ENCODE measurements around the gene FBLN1. TPM values are rescaled to one million over a fixed set of nuclear protein-coding genes. Genes with fewer than 3 reads are reported as not detected.

The FBLN1 gene
- total and polyA plus RNA-seq, 2 donors (not counting 1 experiment from before 2014, with no cell fraction given): not detected

DNA sequence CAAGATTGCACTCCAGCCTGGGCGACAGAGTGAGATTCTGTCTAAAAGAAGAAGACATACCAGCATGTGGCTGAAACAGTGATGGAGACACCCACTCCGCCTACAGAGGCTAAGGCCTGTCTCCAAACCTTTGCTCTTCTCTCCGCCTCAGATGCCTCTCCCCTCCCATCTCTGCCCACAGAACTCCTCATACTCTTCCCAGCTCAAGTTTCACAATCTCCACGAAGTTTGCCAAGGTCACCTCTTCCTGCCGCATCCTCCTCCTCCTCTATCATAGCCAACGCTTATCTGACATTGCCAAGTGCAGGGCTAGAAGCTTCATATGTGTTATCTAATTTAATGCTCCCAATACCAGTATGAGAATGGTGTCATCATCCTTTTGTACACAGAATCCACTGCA, 25.9 kb upstream of the FBLN1 start:
- intact Hi-C loops (cut with micrococcal nuclease): no loop called here
- Mint-ChIP-seq H3K27me3 (peaks cover 33% of the 10 kb centered on the region), H3K4me3 (no peak overlapping the region), H3K4me1 (no peaks in the 10 kb centered on the region), H3K9me3 (ENCODE audit: insufficient read depth) (peaks cover 2% of the 10 kb centered on the region), H3K27ac (no peak overlapping the region)
- Histone ChIP-seq H3K36me3 (replicated peaks in 1 of 2; ENCODE audit: control extremely low read depth in 1 of 2, control insufficient read depth in 1 of 2, extremely low read depth in 1 of 2, insufficient read depth in 2 of 2, low read length in 1 of 2) (no peaks in the 10 kb centered on the region), H3K4me3 (ENCODE audit: control extremely low read depth in 1 of 5, extremely low read depth in 1 of 5, insufficient read depth in 1 of 5, low read depth in 2 of 5, low read length in 4 of 5) (no peak overlapping the region), H3K27me3 (replicated peaks in 1 of 4; ENCODE audit: control extremely low read depth in 1 of 4, control insufficient read depth in 3 of 4, insufficient read depth in 4 of 4, low read length in 3 of 4) (peaks cover 0 to 4% (median 0%) of the 10 kb centered on the region in 4 experiments), H3K4me2 (replicated peaks; ENCODE audit: low read depth, low read length, poor library complexity, severe bottlenecking) (no peak overlapping the region), H3K27ac (ENCODE audit: low read length in 2 of 2) (no peak overlapping the region), H4K20me1 (ENCODE audit: control insufficient read depth, insufficient read depth, low read length, poor library complexity, severe bottlenecking) (no peaks in the 10 kb centered on the region), H3K79me2 (ENCODE audit: control insufficient read depth, insufficient read depth, low read length) (no peaks in the 10 kb centered on the region), H3K9me3 (ENCODE audit: control extremely low read depth in 1 of 3, control insufficient read depth in 2 of 3, insufficient read depth in 1 of 3, low read length in 2 of 3) (peaks cover 0 to 6% (median 3%) of the 10 kb centered on the region in 3 donors), H2AFZ (ENCODE audit: insufficient read depth, low read depth, low read length, poor library complexity, severe bottlenecking) (no peak overlapping the region), H3K9ac (ENCODE audit: low read length) (no peak overlapping the region), H3K4me1 (ENCODE audit: control insufficient read depth in 2 of 2, insufficient read depth in 2 of 2, low read length in 2 of 2) (no peaks in the 10 kb centered on the region)
- ChIA-PET CTCF (no interaction called here), POLR2A (no interaction called here)
- ATAC-seq (ENCODE audit: low read depth) (no peak), DNase-seq (no peak)
- TF ChIP-seq, protein P1, sequence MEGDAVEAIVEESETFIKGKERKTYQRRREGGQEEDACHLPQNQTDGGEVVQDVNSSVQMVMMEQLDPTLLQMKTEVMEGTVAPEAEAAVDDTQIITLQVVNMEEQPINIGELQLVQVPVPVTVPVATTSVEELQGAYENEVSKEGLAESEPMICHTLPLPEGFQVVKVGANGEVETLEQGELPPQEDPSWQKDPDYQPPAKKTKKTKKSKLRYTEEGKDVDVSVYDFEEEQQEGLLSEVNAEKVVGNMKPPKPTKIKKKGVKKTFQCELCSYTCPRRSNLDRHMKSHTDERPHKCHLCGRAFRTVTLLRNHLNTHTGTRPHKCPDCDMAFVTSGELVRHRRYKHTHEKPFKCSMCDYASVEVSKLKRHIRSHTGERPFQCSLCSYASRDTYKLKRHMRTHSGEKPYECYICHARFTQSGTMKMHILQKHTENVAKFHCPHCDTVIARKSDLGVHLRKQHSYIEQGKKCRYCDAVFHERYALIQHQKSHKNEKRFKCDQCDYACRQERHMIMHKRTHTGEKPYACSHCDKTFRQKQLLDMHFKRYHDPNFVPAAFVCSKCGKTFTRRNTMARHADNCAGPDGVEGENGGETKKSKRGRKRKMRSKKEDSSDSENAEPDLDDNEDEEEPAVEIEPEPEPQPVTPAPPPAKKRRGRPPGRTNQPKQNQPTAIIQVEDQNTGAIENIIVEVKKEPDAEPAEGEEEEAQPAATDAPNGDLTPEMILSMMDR (IDR thresholded peaks at IDR 0.05): no peak
- WGBS (ENCODE audit: insufficient coverage): 79% methylated on average over 4 of the region's 6 CpGs

DNA sequence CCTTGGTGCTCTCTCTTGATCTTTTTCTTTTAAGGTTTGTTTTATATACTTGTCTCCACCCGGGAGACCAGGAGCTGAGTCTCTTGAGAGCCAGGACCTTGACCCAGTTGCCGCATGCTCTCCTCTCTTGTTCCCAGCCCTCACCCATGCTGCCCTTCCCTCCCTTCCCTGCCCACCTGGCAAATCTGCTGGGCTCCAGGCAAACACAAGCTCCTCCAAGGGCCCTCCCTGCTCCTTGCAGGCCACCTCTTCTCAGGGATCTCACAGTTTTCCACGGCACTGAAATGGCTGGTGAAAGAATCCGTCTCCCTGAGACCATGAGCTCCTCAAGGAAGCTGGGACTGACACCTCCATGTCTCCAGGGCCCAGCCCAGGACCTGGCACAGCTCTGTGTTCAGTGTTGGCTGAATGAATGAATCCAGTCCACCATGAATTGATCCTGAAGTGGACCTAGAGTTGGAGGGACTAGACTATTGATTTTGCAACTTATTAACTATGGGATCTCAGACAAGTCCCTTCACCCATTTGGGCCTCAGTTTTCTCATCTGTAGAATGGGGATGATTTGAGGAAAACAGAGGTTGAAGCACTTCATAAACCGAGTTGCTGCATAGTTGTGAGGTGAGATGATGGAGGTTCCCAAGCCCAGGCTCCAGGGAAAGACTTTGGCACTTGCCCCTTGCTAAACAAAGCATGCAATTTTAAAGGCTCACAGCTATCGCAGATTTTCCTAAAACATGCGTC, 25.1 kb upstream of the FBLN1 start:
- no peaks in the 10 kb centered on the region for H4K20me1 ChIP-seq (ENCODE audit: control insufficient read depth, insufficient read depth, low read length, poor library complexity, severe bottlenecking)
- POLR2A ChIA-PET: no interaction called here
- Mint-ChIP-seq H3K27ac (no peak overlapping the region), H3K4me3 (no peak overlapping the region), H3K27me3 (peaks cover 33% of the 10 kb centered on the region), H3K9me3 (ENCODE audit: insufficient read depth) (peaks cover 2% of the 10 kb centered on the region), H3K4me1 (no peaks in the 10 kb centered on the region)
- no peak for TF ChIP-seq EZH2 (IDR thresholded peaks at IDR 0.05; ENCODE audit: borderline replicate concordance, insufficient read depth, low read depth, low read length, poor library complexity, severe bottlenecking)
- TF ChIP-seq, protein P1 (IDR thresholded peaks at IDR 0.05): no peak
- intact Hi-C loops (cut with micrococcal nuclease): no loop called here
- H3K4me1 ChIP-seq (ENCODE audit: control insufficient read depth in 2 of 2, insufficient read depth in 2 of 2, low read length in 2 of 2): no peaks in the 10 kb centered on the region
- H3K36me3 ChIP-seq (replicated peaks in 1 of 2; ENCODE audit: control extremely low read depth in 1 of 2, control insufficient read depth in 1 of 2, extremely low read depth in 1 of 2, insufficient read depth in 2 of 2, low read length in 1 of 2): no peaks in the 10 kb centered on the region
- peaks cover 0 to 4% (median 0%) of the 10 kb centered on the region in 4 experiments for H3K27me3 ChIP-seq (replicated peaks in 1 of 4; ENCODE audit: control extremely low read depth in 1 of 4, control insufficient read depth in 3 of 4, insufficient read depth in 4 of 4, low read length in 3 of 4)
- no peak for ATAC-seq (ENCODE audit: low read depth)
- no peak overlapping the region for H3K4me3 ChIP-seq (ENCODE audit: control extremely low read depth in 1 of 5, extremely low read depth in 1 of 5, insufficient read depth in 1 of 5, low read depth in 2 of 5, low read length in 4 of 5)
- H3K4me2 ChIP-seq (replicated peaks; ENCODE audit: low read depth, low read length, poor library complexity, severe bottlenecking): no peak overlapping the region
- no peak overlapping the region for H3K9ac ChIP-seq (ENCODE audit: low read length)
- no peak overlapping the region for H3K27ac ChIP-seq (ENCODE audit: low read length in 2 of 2)
- CTCF ChIA-PET: interaction anchor here (0.8 kb wide), 1 partner anchor 240 kb away, joined by 4 read pairs; no protein-coding TSS in a partner anchor
- no peak overlapping the region for H2AFZ ChIP-seq (ENCODE audit: insufficient read depth, low read depth, low read length, poor library complexity, severe bottlenecking)
- DNase-seq: no peak
- H3K9me3 ChIP-seq (ENCODE audit: control extremely low read depth in 1 of 3, control insufficient read depth in 2 of 3, insufficient read depth in 1 of 3, low read length in 2 of 3): peaks cover 0 to 6% (median 3%) of the 10 kb centered on the region in 3 donors
- WGBS (ENCODE audit: insufficient coverage): 92% methylated on average over 6 of the region's 7 CpGs
- H3K79me2 ChIP-seq (ENCODE audit: control insufficient read depth, insufficient read depth, low read length): no peaks in the 10 kb centered on the region

Measured in B cell (primary cell).